Measurements from ENCODE around the gene EXOSC10.
"Not testable (repeated sequence)": the region's sequence is repeated elsewhere in the genome, so short reads cannot be mapped to it uniquely, and the experiment has no call there.

Gene EXOSC10

DNA sequence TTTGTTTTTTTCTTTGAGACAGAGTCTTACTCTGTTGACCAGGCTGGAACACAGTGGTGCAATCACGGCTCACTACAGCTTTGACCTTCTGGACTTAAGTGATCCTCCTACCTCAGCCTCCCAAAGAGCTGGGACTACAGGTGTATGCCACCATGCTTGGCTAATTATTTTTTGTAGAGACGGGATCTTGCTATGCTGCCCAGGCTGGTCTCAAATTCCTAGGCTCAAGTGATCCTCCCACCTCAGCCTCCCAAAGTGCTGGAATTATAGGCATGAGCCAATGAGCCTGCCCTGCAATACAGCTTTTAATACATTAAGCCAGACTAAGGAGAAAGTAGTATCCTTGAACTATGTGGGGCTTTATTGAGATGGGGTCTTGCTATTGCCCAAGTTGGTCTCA, 16.6 kb upstream of the EXOSC10 start:
- no peak for DNase-seq (ENCODE audit: low spot score)
- TF ChIP-seq, protein P1, sequence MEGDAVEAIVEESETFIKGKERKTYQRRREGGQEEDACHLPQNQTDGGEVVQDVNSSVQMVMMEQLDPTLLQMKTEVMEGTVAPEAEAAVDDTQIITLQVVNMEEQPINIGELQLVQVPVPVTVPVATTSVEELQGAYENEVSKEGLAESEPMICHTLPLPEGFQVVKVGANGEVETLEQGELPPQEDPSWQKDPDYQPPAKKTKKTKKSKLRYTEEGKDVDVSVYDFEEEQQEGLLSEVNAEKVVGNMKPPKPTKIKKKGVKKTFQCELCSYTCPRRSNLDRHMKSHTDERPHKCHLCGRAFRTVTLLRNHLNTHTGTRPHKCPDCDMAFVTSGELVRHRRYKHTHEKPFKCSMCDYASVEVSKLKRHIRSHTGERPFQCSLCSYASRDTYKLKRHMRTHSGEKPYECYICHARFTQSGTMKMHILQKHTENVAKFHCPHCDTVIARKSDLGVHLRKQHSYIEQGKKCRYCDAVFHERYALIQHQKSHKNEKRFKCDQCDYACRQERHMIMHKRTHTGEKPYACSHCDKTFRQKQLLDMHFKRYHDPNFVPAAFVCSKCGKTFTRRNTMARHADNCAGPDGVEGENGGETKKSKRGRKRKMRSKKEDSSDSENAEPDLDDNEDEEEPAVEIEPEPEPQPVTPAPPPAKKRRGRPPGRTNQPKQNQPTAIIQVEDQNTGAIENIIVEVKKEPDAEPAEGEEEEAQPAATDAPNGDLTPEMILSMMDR (IDR thresholded peaks at IDR 0.05; ENCODE audit: borderline replicate concordance, control extremely low read depth, extremely low read depth, insufficient read depth, missing control alignments) = no peak
- in situ Hi-C loops (cut with MboI; ENCODE audit: low sequenced_read_pairs, unreplicated experiment) = no loop called here

GRCh38 chr1:11114966-11115365, 15.3 kb upstream of the EXOSC10 start:
- in situ Hi-C loops (cut with MboI; ENCODE audit: low sequenced_read_pairs, unreplicated experiment) = no loop called here
- TF ChIP-seq, protein P1 (IDR thresholded peaks at IDR 0.05; ENCODE audit: borderline replicate concordance, control extremely low read depth, extremely low read depth, insufficient read depth, missing control alignments) = no peak
- DNase-seq (ENCODE audit: low spot score) = no peak

- no peak for DNase-seq (ENCODE audit: low spot score)
- in situ Hi-C loops (cut with MboI; ENCODE audit: low sequenced_read_pairs, unreplicated experiment) = no loop called here
- TF ChIP-seq, protein P1 (IDR thresholded peaks at IDR 0.05; ENCODE audit: borderline replicate concordance, control extremely low read depth, extremely low read depth, insufficient read depth, missing control alignments) = no peak
Measured at GRCh38 chr1:11109047-11109760, 9.5 kb upstream of the EXOSC10 start.

DNA sequence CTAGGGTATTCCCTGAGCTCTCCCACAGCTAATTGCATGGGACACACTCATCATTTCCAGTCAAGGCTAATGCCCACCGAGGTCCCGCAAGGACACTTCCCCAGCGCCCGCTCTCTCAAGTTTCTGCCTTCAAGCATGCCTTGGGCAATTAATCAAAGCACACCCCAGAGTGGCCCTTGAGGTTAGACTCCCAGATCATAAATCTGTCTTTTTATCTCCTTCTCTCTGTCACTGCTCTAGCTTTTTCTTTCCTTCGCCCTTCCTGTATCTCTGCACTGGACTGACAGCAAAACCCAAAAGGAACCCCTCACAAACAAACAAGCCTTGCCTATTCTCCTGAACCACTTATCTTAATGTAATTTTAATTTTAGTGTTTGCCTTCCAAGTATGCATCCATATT, 7.9 kb upstream of the EXOSC10 start:
- TF ChIP-seq, protein P1 (IDR thresholded peaks at IDR 0.05; ENCODE audit: borderline replicate concordance, control extremely low read depth, extremely low read depth, insufficient read depth, missing control alignments) = no peak
- no peak for DNase-seq (ENCODE audit: low spot score)
- in situ Hi-C loops (cut with MboI; ENCODE audit: low sequenced_read_pairs, unreplicated experiment) = no loop called here

DNA sequence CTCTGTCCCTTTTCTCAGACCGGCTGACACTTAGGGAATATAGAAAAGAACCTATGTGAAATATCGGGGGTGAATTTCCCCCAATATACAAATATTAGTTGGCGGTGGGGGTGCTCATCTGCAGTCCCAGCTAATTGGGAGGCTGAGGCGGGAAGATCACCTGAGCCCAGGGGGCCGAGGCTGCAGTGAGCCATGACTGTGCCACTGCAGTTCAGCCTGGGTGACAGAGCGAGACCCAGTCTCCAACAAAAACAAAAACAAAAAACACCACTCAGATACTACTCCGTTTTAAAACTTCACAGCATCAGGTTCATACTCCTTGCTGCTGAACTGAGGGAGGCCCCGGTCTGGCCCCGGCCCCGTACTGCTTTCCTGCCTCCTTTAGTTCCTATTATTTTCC, 5.9 kb upstream of the EXOSC10 start:
- DNase-seq (ENCODE audit: low spot score) = no peak
- in situ Hi-C loops (cut with MboI; ENCODE audit: low sequenced_read_pairs, unreplicated experiment) = no loop called here
- TF ChIP-seq, protein P1 (IDR thresholded peaks at IDR 0.05; ENCODE audit: borderline replicate concordance, control extremely low read depth, extremely low read depth, insufficient read depth, missing control alignments) = no peak

DNA sequence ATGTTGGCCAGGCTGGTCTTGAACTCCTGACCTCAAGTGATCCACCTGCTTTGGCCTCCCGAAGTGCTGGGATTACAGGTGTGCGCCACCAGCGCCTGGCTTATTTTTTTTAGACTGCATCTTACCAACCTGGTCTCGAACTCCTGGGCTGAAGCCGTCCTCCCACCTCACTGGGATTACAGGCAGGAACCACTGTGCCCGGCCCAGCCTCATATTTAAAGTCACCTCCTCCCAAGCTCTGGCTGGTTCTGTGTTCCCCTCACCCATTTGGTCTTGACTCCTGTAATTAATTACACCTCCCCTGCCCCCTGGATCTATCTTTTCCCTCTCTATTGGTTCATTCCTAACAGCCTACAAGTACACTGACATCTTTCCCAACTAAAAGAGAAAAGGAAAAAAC, 1.7 kb upstream of the EXOSC10 start:
- DNase-seq (ENCODE audit: low spot score) = no peak
- in situ Hi-C loops (cut with MboI; ENCODE audit: low sequenced_read_pairs, unreplicated experiment) = no loop called here
- TF ChIP-seq, protein P1 (IDR thresholded peaks at IDR 0.05; ENCODE audit: borderline replicate concordance, control extremely low read depth, extremely low read depth, insufficient read depth, missing control alignments) = no peak

DNA sequence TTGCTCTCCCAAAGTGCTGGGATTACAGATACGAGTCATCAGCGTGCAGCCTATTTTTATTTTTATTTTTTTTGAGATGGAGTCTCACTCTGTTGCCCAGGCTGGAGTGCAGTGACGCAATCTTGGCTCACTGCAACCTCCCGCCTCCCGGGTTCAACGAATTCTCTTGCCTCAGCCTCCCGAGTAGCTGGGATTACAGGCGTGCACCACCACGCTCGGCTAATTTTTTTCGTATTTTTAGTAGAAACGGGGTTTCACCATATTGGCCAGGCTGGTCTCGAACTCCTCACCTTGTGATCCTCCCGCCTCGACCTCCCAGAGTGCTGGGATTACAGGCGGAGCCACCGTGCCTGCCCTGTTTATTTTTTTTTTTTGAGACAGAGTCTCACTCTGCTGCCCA, 1.1 kb upstream of the EXOSC10 start:
- DNase-seq (ENCODE audit: low spot score); in situ Hi-C loops (cut with MboI; ENCODE audit: low sequenced_read_pairs, unreplicated experiment): not testable (repeated sequence)

Data from GM13976 (cell line).